Measurements from ENCODE around the gene EAF1.
"Not testable (repeated sequence)": the region's sequence is repeated elsewhere in the genome, so short reads cannot be mapped to it uniquely, and the experiment has no call there.

Gene EAF1

DNA sequence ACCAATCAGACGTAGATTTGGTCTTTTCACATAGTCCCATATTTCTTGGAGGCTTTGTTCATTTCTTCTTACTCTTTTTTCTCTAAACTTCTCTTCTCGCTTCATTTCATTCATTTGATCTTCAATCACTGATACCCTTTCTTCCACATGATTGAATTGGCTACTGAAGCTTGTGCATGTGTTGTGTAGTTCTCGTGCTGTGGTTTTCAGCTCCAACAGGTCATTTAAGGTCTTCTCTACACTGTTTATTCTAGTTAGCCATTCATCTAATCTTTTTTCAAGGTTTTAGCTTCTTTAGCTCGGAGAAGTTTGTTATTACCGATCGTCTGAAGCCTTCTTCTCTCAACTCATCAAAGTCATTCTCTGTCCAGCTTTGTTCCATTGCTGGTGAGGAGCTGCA, 57.2 kb downstream of the EAF1 start:
- DNase-seq (ENCODE audit: low spot score) = not testable (repeated sequence)

GRCh38 chr3:15486020-15486419, 58.6 kb downstream of the EAF1 start:
- no peak for DNase-seq (ENCODE audit: low spot score)

GRCh38 chr3:15486979-15487378, 59.6 kb downstream of the EAF1 start:
- DNase-seq (ENCODE audit: low spot score) = no peak

- DNase-seq (ENCODE audit: low spot score) = no peak
These were observed 60.6 kb downstream of the EAF1 start for GRCh38 chr3:15488002-15488401.

GRCh38 chr3:15490158-15490557, 62.8 kb downstream of the EAF1 start:
- no peak for DNase-seq (ENCODE audit: low spot score)

DNA sequence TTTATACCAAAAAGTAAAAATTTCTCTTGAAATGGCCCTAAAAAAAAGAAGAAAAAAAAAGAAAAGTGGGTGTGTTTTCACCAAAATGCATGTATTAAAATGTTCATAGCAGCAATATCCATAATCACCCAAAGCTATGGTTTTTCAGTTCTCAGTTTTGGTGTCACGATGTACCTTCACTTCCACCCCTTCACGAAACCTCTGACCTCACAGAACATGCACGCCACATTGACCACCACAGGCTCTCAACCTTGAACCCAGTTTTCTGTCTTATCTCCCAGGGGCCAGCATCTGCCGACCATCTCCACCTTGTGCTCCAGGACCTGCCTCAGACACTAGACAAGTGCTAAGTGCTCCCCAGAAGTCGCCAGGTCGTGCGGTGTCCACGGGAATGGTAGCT, 63.7 kb downstream of the EAF1 start:
- no peak for DNase-seq (ENCODE audit: low spot score)

Data from AG20443 (cell line).